ACC112 (cell line): ENCODE data around the gene CCDC149.

ENCODE experiments used
- H2AFZ ChIP-seq: fragments of 200-600 bp; sonication (generic); one replicate; pipeline ENCODE4 v1.6.0; 2017; ENCODE audit warnings: antibody characterized with exemption, low read length; ENCODE audit not compliant: unreplicated experiment
- H3K27ac ChIP-seq: fragments of 200-600 bp; sonication (generic); 2 replicates; pipeline ENCODE4 v1.5.1; 2014; ENCODE audit warnings: low read depth, mild to moderate bottlenecking, antibody characterized with exemption, low read length, moderate library complexity
- H3K27me3 ChIP-seq: fragments of 200-600 bp; sonication (generic); 2 replicates; pipeline ENCODE4 v1.6.1; 2014; ENCODE audit warnings: mild to moderate bottlenecking, antibody characterized with exemption, low read length, moderate library complexity, mixed read lengths; ENCODE audit not compliant: insufficient read depth
- H3K36me3 ChIP-seq: fragments of 200-600 bp; sonication (generic); 2 replicates; pipeline ENCODE4 v1.6.1; 2016; ENCODE audit warnings: mild to moderate bottlenecking, antibody characterized with exemption, low read length, moderate library complexity, mixed read lengths; ENCODE audit not compliant: insufficient read depth
- H3K4me1 ChIP-seq: fragments of 200-600 bp; sonication (generic); one replicate; pipeline ENCODE4 v1.6.1; 2016; ENCODE audit warnings: low read length, mixed read lengths; ENCODE audit not compliant: insufficient read depth, unreplicated experiment, control insufficient read depth
- H3K4me3 ChIP-seq: fragments of 200-600 bp; sonication (generic); 2 replicates; pipeline ENCODE4 v1.5.1; 2014; ENCODE audit warnings: mild to moderate bottlenecking, low read depth, low read length
- H3K79me2 ChIP-seq: fragments of 200-600 bp; sonication (generic); one replicate; pipeline ENCODE4 v1.6.0; 2016; ENCODE audit warnings: low read length; ENCODE audit not compliant: control insufficient read depth, unreplicated experiment, insufficient read depth

The CCDC149 gene

GRCh38 chr4:24881508-24882196, 31.2 kb downstream of the CCDC149 start:
- Histone ChIP-seq H3K4me1 (no peaks in the 10 kb centered on the region), H3K4me3 (no peak overlapping the region), H2AFZ (no peak overlapping the region), H3K79me2 (no peaks in the 10 kb centered on the region), H3K27me3 (no peaks in the 10 kb centered on the region), H3K27ac (no peak overlapping the region), H3K36me3 (no peaks in the 10 kb centered on the region)

GRCh38 chr4:24880186-24880585, 32.7 kb downstream of the CCDC149 start:
- H3K79me2 ChIP-seq, result no peaks in the 10 kb centered on the region
- no peak overlapping the region for H3K4me3 ChIP-seq
- no peaks in the 10 kb centered on the region for H3K27me3 ChIP-seq
- no peak overlapping the region for H3K27ac ChIP-seq
- H3K4me1 ChIP-seq, result no peaks in the 10 kb centered on the region
- H2AFZ ChIP-seq, result no peak overlapping the region
- no peaks in the 10 kb centered on the region for H3K36me3 ChIP-seq

GRCh38 chr4:24878636-24879016, 34.2 kb downstream of the CCDC149 start:
- Histone ChIP-seq H2AFZ (no peak overlapping the region), H3K27ac (no peak overlapping the region), H3K79me2 (no peaks in the 10 kb centered on the region), H3K36me3 (no peaks in the 10 kb centered on the region), H3K4me3 (no peak overlapping the region), H3K4me1 (no peaks in the 10 kb centered on the region), H3K27me3 (no peaks in the 10 kb centered on the region)

GRCh38 chr4:24877868-24878635, 34.8 kb downstream of the CCDC149 start:
- H3K4me1 ChIP-seq, result no peaks in the 10 kb centered on the region
- H3K27me3 ChIP-seq, result no peaks in the 10 kb centered on the region
- H3K36me3 ChIP-seq, result no peaks in the 10 kb centered on the region
- no peak overlapping the region for H3K4me3 ChIP-seq
- no peak overlapping the region for H3K27ac ChIP-seq
- no peaks in the 10 kb centered on the region for H3K79me2 ChIP-seq
- no peak overlapping the region for H2AFZ ChIP-seq

- Histone ChIP-seq H3K27ac (no peak overlapping the region), H3K4me1 (no peaks in the 10 kb centered on the region), H3K79me2 (no peaks in the 10 kb centered on the region), H3K4me3 (no peak overlapping the region), H3K36me3 (no peaks in the 10 kb centered on the region), H2AFZ (no peak overlapping the region), H3K27me3 (no peaks in the 10 kb centered on the region)
These were observed 36.4 kb downstream of the CCDC149 start for GRCh38 chr4:24876431-24876830.

- H3K36me3 ChIP-seq, result no peaks in the 10 kb centered on the region
- no peak overlapping the region for H3K4me3 ChIP-seq
- no peaks in the 10 kb centered on the region for H3K27me3 ChIP-seq
- no peaks in the 10 kb centered on the region for H3K79me2 ChIP-seq
- H2AFZ ChIP-seq, result no peak overlapping the region
- no peak overlapping the region for H3K27ac ChIP-seq
- H3K4me1 ChIP-seq, result no peaks in the 10 kb centered on the region
These were observed 40.1 kb downstream of the CCDC149 start for GRCh38 chr4:24872720-24873119.

GRCh38 chr4:24871210-24871609, 41.6 kb downstream of the CCDC149 start:
- H3K4me3 ChIP-seq, result no peak overlapping the region
- H3K27ac ChIP-seq, result no peak overlapping the region
- H2AFZ ChIP-seq, result no peak overlapping the region
- no peaks in the 10 kb centered on the region for H3K36me3 ChIP-seq
- no peaks in the 10 kb centered on the region for H3K79me2 ChIP-seq
- H3K27me3 ChIP-seq, result no peaks in the 10 kb centered on the region
- no peaks in the 10 kb centered on the region for H3K4me1 ChIP-seq

GRCh38 chr4:24867766-24868296, 45.0 kb downstream of the CCDC149 start:
- Histone ChIP-seq H3K4me3 (no peak overlapping the region), H2AFZ (no peak overlapping the region), H3K36me3 (no peaks in the 10 kb centered on the region), H3K4me1 (no peaks in the 10 kb centered on the region), H3K79me2 (no peaks in the 10 kb centered on the region), H3K27ac (no peak overlapping the region), H3K27me3 (no peaks in the 10 kb centered on the region)

- Histone ChIP-seq H3K4me3 (no peak overlapping the region), H3K27ac (no peak overlapping the region)
These were observed 45.6 kb downstream of the CCDC149 start for GRCh38 chr4:24867251-24867650.

GRCh38 chr4:24865401-24865800, 47.4 kb downstream of the CCDC149 start:
- Histone ChIP-seq H3K27me3 (no peaks in the 10 kb centered on the region), H3K4me1 (no peaks in the 10 kb centered on the region), H3K36me3 (peaks cover 5% of the 10 kb centered on the region), H3K27ac (no peak overlapping the region), H3K79me2 (no peaks in the 10 kb centered on the region), H2AFZ (no peak overlapping the region), H3K4me3 (no peak overlapping the region)

More at GRCh38 chr4:24867251-24867650, 45.6 kb downstream of the CCDC149 start:
- Histone ChIP-seq H3K36me3 (peaks cover under 1% of the 10 kb centered on the region), H3K27me3 (no peaks in the 10 kb centered on the region), H3K79me2 (no peaks in the 10 kb centered on the region), H3K4me1 (no peaks in the 10 kb centered on the region), H2AFZ (no peak overlapping the region)

GRCh38 chr4:24863799-24864198, 49.0 kb downstream of the CCDC149 start:
- H3K4me1 ChIP-seq, result peaks cover under 1% of the 10 kb centered on the region
- no peak overlapping the region for H3K4me3 ChIP-seq
- no peaks in the 10 kb centered on the region for H3K27me3 ChIP-seq
- H3K36me3 ChIP-seq, result peaks cover 5% of the 10 kb centered on the region
- H3K27ac ChIP-seq, result no peak overlapping the region
- H2AFZ ChIP-seq, result no peak overlapping the region
- H3K79me2 ChIP-seq, result no peaks in the 10 kb centered on the region
